Caco-2 (cell line): ENCODE results near the gene LRIF1. TPM values are rescaled to one million over a fixed set of nuclear protein-coding genes. Genes with fewer than 3 reads are reported as not detected.

Experiments
- BruUV-seq: library from RNA; stranded (reverse); fragments of 400-500 nt; replicated peaks from 2 replicates; lab custom pipeline; 2021; lab: Mats Ljungman, UMichigan
- CTCF ChIA-PET: fragments of 300-600 bp; sonication (Branson Sonifier 250); formaldehyde crosslinking; loops from one replicate; lab custom pipeline; 2022; ENCODE audit warnings: antibody characterized with exemption; lab: Charles Lee
- POLR2A ChIA-PET: fragments of 300-600 bp; sonication (Branson Sonifier 250); formaldehyde crosslinking; loops from one replicate; lab custom pipeline; 2022; ENCODE audit warnings: antibody characterized with exemption; lab: Charles Lee
- DNase-seq, 2 experiments: peaks; one replicate each; pipeline versions ENCODE4 v3.0.0 to v3.0.0-alpha.2; 2020 to 2022
- H3K27me3 ChIP-seq: replicated peaks from 2 replicates; pipeline ENCODE4 v1.6.0; 2011; ENCODE audit warnings: low read length; ENCODE audit not compliant: control insufficient read depth, insufficient read depth
- H3K36me3 ChIP-seq: 2 replicates; pipeline ENCODE4 v1.5.1; 2011; ENCODE audit warnings: low read length; ENCODE audit not compliant: control insufficient read depth, insufficient read depth
- H3K4me1 ChIP-seq: fragments of 250-450 bp; sonication (Bioruptor Pico); 2 replicates; pipeline ENCODE4 v1.5.1; 2020; ENCODE audit warnings: mild to moderate bottlenecking
- H3K4me3 ChIP-seq: 2 replicates; pipeline ENCODE4 v1.5.1; 2011; ENCODE audit warnings: low read depth, mild to moderate bottlenecking, control low read depth, low read length
- H3K9me3 ChIP-seq: fragments of 250-450 bp; sonication (Bioruptor Pico); 2 replicates; pipeline ENCODE4 v1.5.1; 2020; ENCODE audit warnings: mild to moderate bottlenecking, moderate library complexity
- H3K27ac Mint-ChIP-seq: one replicate; pipeline ENCODE4 v1.8.0; 2022; ENCODE audit warnings: mixed read lengths; ENCODE audit not compliant: unreplicated experiment
- H3K27me3 Mint-ChIP-seq: one replicate; pipeline ENCODE4 v1.8.0; 2022; ENCODE audit warnings: mixed read lengths; ENCODE audit not compliant: insufficient read depth, unreplicated experiment
- H3K36me3 Mint-ChIP-seq: one replicate; pipeline ENCODE4 v1.8.0; 2022; ENCODE audit warnings: mild to moderate bottlenecking, mixed read lengths; ENCODE audit not compliant: insufficient read depth, unreplicated experiment
- H3K4me1 Mint-ChIP-seq: one replicate; pipeline ENCODE4 v1.8.0; 2022; ENCODE audit warnings: low read depth, mixed read lengths; ENCODE audit not compliant: unreplicated experiment
- H3K4me3 Mint-ChIP-seq: one replicate; pipeline ENCODE4 v1.8.0; 2022; ENCODE audit warnings: mild to moderate bottlenecking, moderate library complexity, mixed read lengths; ENCODE audit not compliant: unreplicated experiment
- H3K9me3 Mint-ChIP-seq: one replicate; pipeline ENCODE4 v1.8.0; 2022; ENCODE audit warnings: mixed read lengths; ENCODE audit not compliant: unreplicated experiment
- CTCF ChIP-seq, 2 experiments: fragments of 200-600 bp in 1 of 2; IDR thresholded peaks; 1 replicate in 1 of 2; 2 replicates in 1 of 2; pipeline versions ENCODE4 v1.5.1 to v1.8.0; 2011 to 2022; ENCODE audit warnings: antibody characterized with exemption in 1 of 2, control low read depth in 1 of 2, inconsistent platforms in 1 of 2, low read depth in 1 of 2, low read length in 1 of 2, mild to moderate bottlenecking in 1 of 2, moderate library complexity in 1 of 2; ENCODE audit not compliant: insufficient read depth in 1 of 2, severe bottlenecking in 1 of 2, unreplicated experiment in 1 of 2
- intact Hi-C: fragments of 100-400 bp; cut with micrococcal nuclease; formaldehyde crosslinking; loops from one replicate; pipeline ENCODE4 v1.10.0; 2022; ENCODE audit not compliant: unreplicated experiment
- total RNA-seq: library from RNA; stranded (reverse); gene quantifications from 2 replicates; pipeline ENCODE4 v1.2.3, GENCODE V29; 2022

LRIF1 gene
- total RNA-seq, 1 experiment from 2014 or later, result 31.7 TPM

- no peak overlapping the region for H3K4me3 ChIP-seq
- ChIA-PET POLR2A (no interaction called here), CTCF (no interaction called here)
- peaks cover 21% of the 10 kb centered on the region for H3K36me3 Mint-ChIP-seq
- peaks cover 7% of the 10 kb centered on the region for H3K9me3 Mint-ChIP-seq
- H3K4me3 Mint-ChIP-seq, result no peak overlapping the region
- peaks cover 21% of the 10 kb centered on the region for H3K4me1 ChIP-seq
- intact Hi-C loops, result loop anchor here (10.0 kb wide), 1 partner anchor 78 kb away; no protein-coding TSS in a partner anchor
- H3K36me3 ChIP-seq, result no peaks in the 10 kb centered on the region
- DNase-seq, result no peak
- TF ChIP-seq CTCF (IDR thresholded peaks at IDR 0.05; ENCODE audit: insufficient read depth in 1 of 2, low read depth in 1 of 2, low read length in 1 of 2, severe bottlenecking in 1 of 2, unreplicated experiment in 1 of 2), result no peak
- no peaks in the 10 kb centered on the region for H3K9me3 ChIP-seq
- peaks cover 11% of the 10 kb centered on the region for H3K4me1 Mint-ChIP-seq
- no peaks in the 10 kb centered on the region for H3K27me3 Mint-ChIP-seq
- H3K27ac Mint-ChIP-seq, result peak overlapping the region; percentile 30
- no peaks in the 10 kb centered on the region for H3K27me3 ChIP-seq
- BruUV-seq, result no TSS peak
These were observed 3.5 kb upstream of the LRIF1 start for GRCh38 chr1:110967256-110967655.

- peaks cover 37% of the 10 kb centered on the region for H3K36me3 Mint-ChIP-seq
- POLR2A ChIA-PET, result interaction anchor here (0.6 to 0.7 kb wide), 4 partner anchors 28 to 930 kb away, joined by 3 to 5 read pairs (median 4); partner anchors contain the start of gene STRIP1
- no peak for DNase-seq
- peaks cover 25% of the 10 kb centered on the region for H3K4me1 Mint-ChIP-seq
- H3K4me3 Mint-ChIP-seq, result peak overlapping the region; percentile 87
- peak overlapping the region; percentile 95 for H3K27ac Mint-ChIP-seq
- H3K27me3 ChIP-seq, result no peaks in the 10 kb centered on the region
- H3K9me3 Mint-ChIP-seq, result no peaks in the 10 kb centered on the region
- no peaks in the 10 kb centered on the region for H3K27me3 Mint-ChIP-seq
- TF ChIP-seq CTCF (IDR thresholded peaks at IDR 0.05; ENCODE audit: insufficient read depth in 1 of 2, low read depth in 1 of 2, low read length in 1 of 2, severe bottlenecking in 1 of 2, unreplicated experiment in 1 of 2), result no peak
- H3K4me1 ChIP-seq, result peaks cover 25% of the 10 kb centered on the region
- CTCF ChIA-PET, result interaction anchor here (1.0 kb wide), 1 partner anchor 22 kb away, joined by 3 read pairs; no protein-coding TSS in a partner anchor
- H3K4me3 ChIP-seq, result peak overlapping the region; percentile 33
- no peaks in the 10 kb centered on the region for H3K36me3 ChIP-seq
- H3K9me3 ChIP-seq, result no peaks in the 10 kb centered on the region
- BruUV-seq, result TSS peak; percentile 97
- intact Hi-C loops, result loop anchor here (5.0 to 10.0 kb wide), 2 partner anchors 80 to 178 kb away; partner anchors contain the start of genes CEPT1 and DRAM2
These were observed 757 bp upstream of the LRIF1 start for GRCh38 chr1:110964455-110964903.

GRCh38 chr1:110962892-110963690 is 631 bp downstream of the LRIF1 start:
- Mint-ChIP-seq H3K4me3 (peak overlapping the region; percentile 87), H3K27me3 (no peaks in the 10 kb centered on the region), H3K36me3 (peaks cover 37% of the 10 kb centered on the region), H3K4me1 (peaks cover 14% of the 10 kb centered on the region), H3K9me3 (no peaks in the 10 kb centered on the region), H3K27ac (peak overlapping the region; percentile 95)
- intact Hi-C loops, result loop anchor here (5.0 to 10.0 kb wide), 2 partner anchors 82 to 179 kb away; partner anchors contain the start of genes CEPT1 and DRAM2
- H3K9me3 ChIP-seq, result no peaks in the 10 kb centered on the region
- H3K36me3 ChIP-seq, result no peaks in the 10 kb centered on the region
- no peak for TF ChIP-seq CTCF (IDR thresholded peaks at IDR 0.05; ENCODE audit: insufficient read depth in 1 of 2, low read depth in 1 of 2, low read length in 1 of 2, severe bottlenecking in 1 of 2, unreplicated experiment in 1 of 2)
- TSS peak; percentile 49 for BruUV-seq
- ChIA-PET CTCF (interaction anchor here (1.0 kb wide), 1 partner anchor 23 kb away, joined by 3 read pairs; no protein-coding TSS in a partner anchor), POLR2A (no interaction called here)
- peaks cover 16% of the 10 kb centered on the region for H3K4me1 ChIP-seq
- no peaks in the 10 kb centered on the region for H3K27me3 ChIP-seq
- H3K4me3 ChIP-seq, result peak overlapping the region; percentile 76
- DNase-seq, result peak; percentile 57 to 59
